AG04450 (cell line): Measurements from ENCODE around the gene KCNH6. TPM values are rescaled to one million over a fixed set of nuclear protein-coding genes. Genes with fewer than 3 reads are reported as not detected.

Source experiments
- CTCF ChIA-PET: fragments of 300-600, 350-600 bp; formaldehyde crosslinking; extraction: SDS; loops from one replicate; lab custom pipeline; 2022; ENCODE audit warnings: antibody characterized with exemption, inconsistent platforms; lab: Charles Lee
- POLR2A ChIA-PET: fragments of 350-600 bp; formaldehyde crosslinking; extraction: SDS; loops from one replicate; lab custom pipeline; 2021; ENCODE audit warnings: antibody characterized with exemption, inconsistent platforms; lab: Yijun Ruan, JAX
- DNase-seq: peaks from one replicate; pipeline ENCODE4 v3.0.0-alpha.2; 2011; ENCODE audit warnings: low read depth, low spot score
- H3K27ac ChIP-seq: one replicate; pipeline ENCODE4 v1.5.1; 2012; ENCODE audit warnings: low read depth, low read length, control low read depth
- H3K27me3 ChIP-seq: one replicate; pipeline ENCODE4 v1.6.0; 2012; ENCODE audit warnings: low read length; ENCODE audit not compliant: control insufficient read depth, insufficient read depth
- H3K4me3 ChIP-seq: 2 replicates; pipeline ENCODE4 v1.5.1; 2011; ENCODE audit warnings: mild to moderate bottlenecking, low read depth, low read length, control low read depth
- H3K9me3 ChIP-seq: 2 replicates; pipeline ENCODE4 v1.5.1; 2012; ENCODE audit warnings: low read length; ENCODE audit not compliant: control insufficient read depth, insufficient read depth
- CTCF ChIP-seq: IDR thresholded peaks from 2 replicates; pipeline ENCODE4 v1.5.1; 2011; ENCODE audit warnings: low read depth, low read length, control low read depth, inconsistent platforms
- polyA plus RNA-seq: library from polyadenylated mRNA; depleted of rRNA; stranded (reverse); fragments of >200 nt; gene quantifications from 2 replicates; pipeline ENCODE4 v1.2.3, GENCODE V29; 2011

KCNH6 gene
- polyA plus RNA-seq, 1 experiment: 0.04 TPM

GRCh38 chr17:63568563-63568962 lies 45.4 kb downstream of the KCNH6 start:
- POLR2A ChIA-PET: interaction anchor here (0.8 kb wide), 1 partner anchor 31 kb away, joined by 5 read pairs; no protein-coding TSS in a partner anchor
- TF ChIP-seq CTCF: no peak
- CTCF ChIA-PET: interaction anchor here (0.6 to 1.8 kb wide), 4 partner anchors 43 to 441 kb away, joined by 3 to 5 read pairs (median 4); no protein-coding TSS in a partner anchor

GRCh38 chr17:63571632-63572310 lies 48.6 kb downstream of the KCNH6 start:
- Histone ChIP-seq H3K9me3 (no peaks in the 10 kb centered on the region), H3K27ac (no peak overlapping the region), H3K27me3 (no peaks in the 10 kb centered on the region), H3K4me3 (no peak overlapping the region)
- no peak for TF ChIP-seq CTCF
- ChIA-PET CTCF (interaction anchor here (1.0 to 2.6 kb wide), 3 partner anchors 20 to 146 kb away, joined by 3 to 16 read pairs (median 12); no protein-coding TSS in a partner anchor), POLR2A (interaction anchor here (0.6 to 1.2 kb wide), 2 partner anchors 21 to 73 kb away, joined by 3 read pairs; no protein-coding TSS in a partner anchor)
- DNase-seq: peak; percentile 44

More at GRCh38 chr17:63568563-63568962, 45.4 kb downstream of the KCNH6 start:
- H3K27me3 ChIP-seq: no peaks in the 10 kb centered on the region
- H3K4me3 ChIP-seq: no peak overlapping the region
- no peak for DNase-seq
- H3K9me3 ChIP-seq: no peaks in the 10 kb centered on the region
- no peak overlapping the region for H3K27ac ChIP-seq

GRCh38 chr17:63573634-63574033 lies 50.5 kb downstream of the KCNH6 start:
- Histone ChIP-seq H3K9me3 (no peaks in the 10 kb centered on the region), H3K27me3 (no peaks in the 10 kb centered on the region), H3K27ac (no peak overlapping the region), H3K4me3 (no peak overlapping the region)
- DNase-seq: no peak
- CTCF ChIA-PET: interaction anchor here (0.7 to 2.6 kb wide), 3 partner anchors 18 to 148 kb away, joined by 4 to 16 read pairs (median 4); no protein-coding TSS in a partner anchor
- TF ChIP-seq CTCF: peak; percentile 48
- POLR2A ChIA-PET: no interaction called here

- DNase-seq: no peak
- Histone ChIP-seq H3K27me3 (no peaks in the 10 kb centered on the region), H3K9me3 (no peaks in the 10 kb centered on the region), H3K4me3 (no peak overlapping the region), H3K27ac (no peak overlapping the region)
- ChIA-PET CTCF (interaction anchor here (0.9 to 1.1 kb wide), 2 partner anchors 35 to 153 kb away, joined by 3 to 4 read pairs; no protein-coding TSS in a partner anchor), POLR2A (interaction anchor here (0.7 kb wide), 1 partner anchor 17 kb away, joined by 3 read pairs; no protein-coding TSS in a partner anchor)
- TF ChIP-seq CTCF: no peak
Observed at GRCh38 chr17:63578027-63578768, 55.0 kb downstream of the KCNH6 start.
